HCT116 (cell line): ENCODE data around the gene C12orf75. TPM values are rescaled to one million over a fixed set of nuclear protein-coding genes. Genes with fewer than 3 reads are reported as not detected.

Experiments used
- ATAC-seq: fragments of 200-7000 bp; cut with Tn5 transposase; 2 replicates; pipeline ENCODE4 v1.9.1; 2020; ENCODE audit warnings: mild to moderate bottlenecking, moderate library complexity
- BruUV-seq: library from RNA; stranded (reverse); fragments of 400-500 nt; replicated peaks from 2 replicates; lab custom pipeline; 2021; lab: Mats Ljungman, UMichigan
- CTCF ChIA-PET: fragments of 300-600 bp; sonication (Branson Sonifier 250); formaldehyde crosslinking; loops from one replicate; lab custom pipeline; 2021; ENCODE audit warnings: antibody characterized with exemption; lab: Charles Lee
- POLR2A ChIA-PET: fragments of 300-600, 350-600 bp; sonication (Branson Sonifier 250); formaldehyde crosslinking; loops from one replicate; lab custom pipeline; 2021; ENCODE audit warnings: antibody characterized with exemption; lab: Charles Lee
- RAD21 ChIA-PET, 2 experiments: fragments of 300-600 bp; sonication (Branson Sonifier 250); formaldehyde crosslinking; loops; one replicate each; lab custom pipeline; 2023; ENCODE audit warnings: low total read pairs in 2 of 2; ENCODE audit not compliant: uncharacterized antibody in 2 of 2, unreplicated experiment in 2 of 2, low non-redundant PET in 1 of 2; lab: Charles Lee
- DNase-seq: peaks from one replicate; pipeline ENCODE4 v3.0.0-alpha.2; 2010; ENCODE audit warnings: low read depth, low spot score
- H2AFZ ChIP-seq: fragments of 200-600 bp; shearing (Covaris generic), sonication (generic); 2 replicates; pipeline ENCODE4 v1.6.1; 2017; ENCODE audit warnings: low read depth, mixed run types, mixed read lengths, antibody characterized with exemption, low read length; ENCODE audit not compliant: poor library complexity, severe bottlenecking
- H3K27ac ChIP-seq: 2 replicates; pipeline ENCODE4 v1.5.1; 2012; ENCODE audit warnings: low read depth, low read length
- H3K27me3 ChIP-seq: fragments of 200-600 bp; sonication (generic); 2 replicates; pipeline ENCODE4 v1.6.1; 2016; ENCODE audit warnings: mixed run types, low read length, mixed read lengths; ENCODE audit not compliant: insufficient read depth
- H3K36me3 ChIP-seq, 2 experiments: fragments of 200-500 bp in 1 of 2; fragments of 200-600 bp in 1 of 2; sonication (Bioruptor generic) in 1 of 2; sonication (generic) in 1 of 2; 2 replicates each; pipeline versions ENCODE4 v1.5.1 to v1.6.1; 2014 to 2016; ENCODE audit warnings: low read length in 2 of 2, inconsistent platforms in 1 of 2, mixed read lengths in 1 of 2, mixed run types in 1 of 2; ENCODE audit not compliant: insufficient read depth in 2 of 2, control insufficient read depth in 1 of 2
- H3K4me1 ChIP-seq, 2 experiments: fragments of 200-600 bp in 1 of 2; sonication (generic) in 1 of 2; 2 replicates each; pipeline versions ENCODE4 v1.5.1 to v1.6.1; 2012 to 2017; ENCODE audit warnings: low read length in 2 of 2, inconsistent platforms in 1 of 2, mild to moderate bottlenecking in 1 of 2, mixed read lengths in 1 of 2, mixed run types in 1 of 2, moderate library complexity in 1 of 2; ENCODE audit not compliant: insufficient read depth in 2 of 2, control insufficient read depth in 1 of 2
- H3K4me2 ChIP-seq: fragments of 200-600 bp; sonication (generic); 2 replicates; pipeline ENCODE4 v1.6.1; 2017; ENCODE audit warnings: mixed run types, low read length, mixed read lengths
- H3K4me3 ChIP-seq, 2 experiments: fragments of 200-600 bp in 1 of 2; sonication (generic) in 1 of 2; replicated peaks in 1 of 2; 2 replicates each; pipeline ENCODE4 v1.5.1; 2011 to 2016; ENCODE audit warnings: low read length in 2 of 2, control low read depth in 1 of 2, low read depth in 1 of 2, mild to moderate bottlenecking in 1 of 2, mixed read lengths in 1 of 2, mixed run types in 1 of 2
- H3K79me2 ChIP-seq: fragments of 200-600 bp; sonication (generic); 2 replicates; pipeline ENCODE4 v1.6.1; 2017; ENCODE audit warnings: mild to moderate bottlenecking, mixed run types, low read length, moderate library complexity, mixed read lengths; ENCODE audit not compliant: insufficient read depth
- H3K9ac ChIP-seq: fragments of 200-600 bp; sonication (generic); 2 replicates; pipeline ENCODE4 v1.6.1; 2016; ENCODE audit warnings: low read length, mixed read lengths
- H3K9me2 ChIP-seq: fragments of 200-600 bp; sonication (generic), shearing (Covaris generic); 2 replicates; pipeline ENCODE4 v1.6.1; 2017; ENCODE audit warnings: mixed run types, mild to moderate bottlenecking, moderate library complexity; ENCODE audit not compliant: insufficient read depth
- H3K9me3 ChIP-seq, 2 experiments: fragments of 200-500 bp in 1 of 2; fragments of 200-600 bp in 1 of 2; sonication (Bioruptor generic) in 1 of 2; sonication (generic) in 1 of 2; 2 replicates each; pipeline ENCODE4 v1.6.1; 2014 to 2017; ENCODE audit warnings: low read length in 2 of 2, mixed read lengths in 2 of 2, inconsistent platforms in 1 of 2, low read depth in 1 of 2, mild to moderate bottlenecking in 1 of 2, mixed run types in 1 of 2, moderate library complexity in 1 of 2; ENCODE audit not compliant: control insufficient read depth in 1 of 2, insufficient read depth in 1 of 2
- H4K20me1 ChIP-seq: fragments of 200-600 bp; sonication (generic), shearing (Covaris generic); 2 replicates; pipeline ENCODE4 v1.6.1; 2017; ENCODE audit warnings: mixed run types, mild to moderate bottlenecking, moderate library complexity; ENCODE audit not compliant: insufficient read depth
- ATF3 ChIP-seq: IDR thresholded peaks from 2 replicates; pipeline ENCODE4 v1.6.1; 2012
- CEBPB ChIP-seq: IDR thresholded peaks from 2 replicates; pipeline ENCODE4 v1.6.1; 2012; ENCODE audit warnings: low read depth
- EGR1 ChIP-seq: IDR thresholded peaks from 2 replicates; pipeline ENCODE4 v1.6.1; 2012; ENCODE audit warnings: low read depth
- EZH2 ChIP-seq: fragments of 200-600 bp; sonication (generic); IDR thresholded peaks from 2 replicates; pipeline ENCODE4 v1.6.1; 2017; ENCODE audit warnings: antibody characterized with exemption, mixed run types
- EZH2phosphoT487 ChIP-seq: fragments of 200-600 bp; IDR thresholded peaks from 2 replicates; pipeline ENCODE4 v1.6.1; 2018; ENCODE audit warnings: antibody characterized with exemption, borderline replicate concordance
- FOSL1 ChIP-seq: IDR thresholded peaks from 2 replicates; pipeline ENCODE4 v1.6.1; 2012; ENCODE audit warnings: low read depth
- MAX ChIP-seq: IDR thresholded peaks from 2 replicates; pipeline ENCODE4 v1.6.1; 2012
- POLR2AphosphoS5 ChIP-seq: IDR thresholded peaks from 2 replicates; pipeline ENCODE4 v1.6.1; 2011; ENCODE audit warnings: mild to moderate bottlenecking, low read depth, low read length, moderate library complexity
- RAD21 ChIP-seq: IDR thresholded peaks from 2 replicates; pipeline ENCODE4 v1.6.1; 2012; ENCODE audit warnings: low read depth, mild to moderate bottlenecking
- SIN3A ChIP-seq: IDR thresholded peaks from 2 replicates; pipeline ENCODE4 v1.6.1; 2012; ENCODE audit warnings: low read depth
- SP1 ChIP-seq: IDR thresholded peaks from 2 replicates; pipeline ENCODE4 v1.6.1; 2012; ENCODE audit warnings: low read depth
- SRF ChIP-seq: IDR thresholded peaks from 2 replicates; pipeline ENCODE4 v1.6.1; 2012; ENCODE audit warnings: low read depth
- TCF7L2 ChIP-seq: IDR thresholded peaks from 2 replicates; pipeline ENCODE4 v1.7.0; 2011; ENCODE audit warnings: borderline replicate concordance, inconsistent platforms; ENCODE audit not compliant: insufficient read depth, insufficient read length; ENCODE audit errors: extremely low read depth
- ZBTB33 ChIP-seq: IDR thresholded peaks from 2 replicates; pipeline ENCODE4 v1.6.1; 2011; ENCODE audit warnings: mild to moderate bottlenecking, low read length, moderate library complexity; ENCODE audit not compliant: insufficient replicate concordance; ENCODE audit errors: extremely low read depth
- ZFX ChIP-seq: fragments of 450-650 bp; IDR thresholded peaks from 2 replicates; pipeline ENCODE4 v1.6.1; 2017
- ZNF274 ChIP-seq: fragments of 200-500 bp; sonication (Bioruptor generic); IDR thresholded peaks from 2 replicates; pipeline ENCODE4 v1.6.1; 2014; ENCODE audit warnings: mild to moderate bottlenecking, low read depth, low read length, inconsistent platforms
- intact Hi-C: fragments of 100-400 bp; cut with micrococcal nuclease; formaldehyde crosslinking; loops from 2 replicates; pipeline ENCODE4 v1.10.0; 2022
- total RNA-seq: library from RNA; stranded (reverse); gene quantifications from one replicate; pipeline ENCODE4 v1.2.1, GENCODE V29; 2021; ENCODE audit not compliant: unreplicated experiment

C12orf75 gene
- total RNA-seq, 1 experiment from 2014 or later, result 81.0 TPM

GRCh38 chr12:105318651-105319483 lies 11.6 kb upstream of the C12orf75 start:
- H3K27ac ChIP-seq, result no peak overlapping the region
- no peak overlapping the region for H2AFZ ChIP-seq
- H3K27me3 ChIP-seq, result no peaks in the 10 kb centered on the region
- no peaks in the 10 kb centered on the region for H4K20me1 ChIP-seq
- ATAC-seq (no peak), DNase-seq (no peak)
- H3K9me2 ChIP-seq, result no peaks in the 10 kb centered on the region
- RAD21 ChIA-PET, result no interaction called here
- no TSS peak for BruUV-seq
- POLR2A ChIA-PET, result no interaction called here
- TF ChIP-seq SIN3A, result no peak
- no peak for TF ChIP-seq TCF7L2
- no peak for TF ChIP-seq ATF3
- TF ChIP-seq FOSL1, result no peak
- TF ChIP-seq CEBPB, result no peak
- TF ChIP-seq POLR2AphosphoS5, result no peak
- no peak for TF ChIP-seq RAD21
- no peak for TF ChIP-seq ZFX
- no peak for TF ChIP-seq EGR1
- no peak for TF ChIP-seq ZNF274
- TF ChIP-seq MAX, result no peak
- TF ChIP-seq SRF, result no peak
- TF ChIP-seq SP1, result no peak
- no peak for TF ChIP-seq EZH2
- no peak for TF ChIP-seq EZH2phosphoT487
- TF ChIP-seq ZBTB33, result no peak
- H3K9me3 ChIP-seq, result no peaks in the 10 kb centered on the region
- CTCF ChIA-PET, result no interaction called here
- no peaks in the 10 kb centered on the region for H3K36me3 ChIP-seq
- H3K4me3 ChIP-seq, result no peak overlapping the region
- intact Hi-C loops, result no loop called here
- no peaks in the 10 kb centered on the region for H3K79me2 ChIP-seq
- H3K4me1 ChIP-seq, result no peaks in the 10 kb centered on the region
- H3K4me2 ChIP-seq, result no peak overlapping the region
- no peak overlapping the region for H3K9ac ChIP-seq
